Ovary (tissue), 9 donors: ENCODE data around the gene TSPAN5. TPM values are rescaled to one million over a fixed set of nuclear protein-coding genes. Genes with fewer than 3 reads are reported as not detected.

Experiments
- DNase-seq, 5 donors: peaks; one replicate each; pipeline ENCODE4 v3.0.0-alpha.2; 2019 to 2020
- H3K27ac ChIP-seq, 2 donors: fragments of 200-600 bp; one replicate each; pipeline versions ENCODE4 v1.5.1 to v1.8.0; 2019 to 2022
- H3K27me3 ChIP-seq: fragments of 200-600 bp; one replicate; pipeline ENCODE4 v1.8.0; 2022
- H3K36me3 ChIP-seq: fragments of 200-600 bp; sonication (generic); one replicate; pipeline ENCODE4 v1.5.1; 2019
- H3K4me1 ChIP-seq: one replicate; pipeline ENCODE4 v1.8.1; 2013; ENCODE audit warnings: mild to moderate bottlenecking, moderate library complexity; ENCODE audit not compliant: insufficient read depth
- H3K4me3 ChIP-seq: fragments of 200-600 bp; sonication (generic); one replicate; pipeline ENCODE4 v1.5.1; 2017
- H3K9me3 ChIP-seq, 2 donors: fragments of 200-600 bp in 1 of 2; sonication (generic) in 1 of 2; one replicate each; pipeline versions ENCODE4 v1.5.1 to v1.8.1; 2013 to 2019; ENCODE audit warnings: mild to moderate bottlenecking in 1 of 2, moderate library complexity in 1 of 2
- EP300 ChIP-seq: sonication (generic); formaldehyde crosslinking; IDR thresholded peaks from one replicate; pipeline ENCODE4 v1.6.1; 2017; ENCODE audit warnings: antibody characterized with exemption
- POLR2A ChIP-seq: fragments of 450-650 bp; IDR thresholded peaks from one replicate; pipeline ENCODE4 v1.6.1; 2017; ENCODE audit warnings: antibody characterized with exemption, mild to moderate bottlenecking, moderate library complexity
- WGBS, 3 donors: extraction: QIAGEN DNeasy Blood & Tissue Kit in 1 of 3; methylation state at CpG; one replicate each; pipeline versions ENCODE4 v1.1.5 to v1.1.7; 2013 to 2017; 5-methylcytosine and 5-hydroxymethylcytosine counted together
- intact Hi-C, 4 donors: fragments of 100-400 bp; cut with DNase I; formaldehyde crosslinking; loops; one replicate each; pipeline versions ENCODE4 v1.11.0 to v1.15.1; 2022 to 2023
- polyA plus RNA-seq, 2 donors: library from polyadenylated mRNA; stranded (reverse); fragments of 200-250 nt in 1 of 2; fragments of 350-450 nt in 1 of 2; fragmentation: Illumina TruSeq in 1 of 2; extraction: RNeasy Lipid Tissue Mini Kit (QIAGEN cat#74804) in 1 of 2; gene quantifications; one replicate each; pipeline ENCODE4 v1.2.3, GENCODE V29; 2013 to 2014
- total RNA-seq, 7 donors: library from RNA; depleted of rRNA in 2 of 7; stranded (reverse); fragments of >200 nt in 2 of 7; fragmentation: NEBNext Ultra II Directional in 3 of 7; extraction: Animal tissue kit (Norgen Biotek cat#: 25700) in 3 of 7; gene quantifications; one replicate each; pipeline versions ENCODE4 v1.1.0 to v1.2.4, GENCODE V29; 2016 to 2023
- TF ChIP-seq, protein P1 (sequence below), 3 donors: fragments of 450-650 bp in 2 of 3; fragments of 200-600 bp in 1 of 3; IDR thresholded peaks; one replicate each; pipeline versions ENCODE4 v1.5.1 to v1.8.0; 2016 to 2022; ENCODE audit warnings: antibody characterized with exemption in 3 of 3, mild to moderate bottlenecking in 1 of 3
- donor health status: DM: no; HTN: no; CAD: no; lungs with moderate emphysema.
- donor health status: DM: no; HTN: no; CAD: no.
- donor health status: Bipolar disorder and iron deficiency.
- donor health status: DM: yes; HTN: yes; CAD: no.
- donor health status: DM: no; HTN: no; CAD: no.
- donor health status: DM: yes; HTN: yes; CAD: no.

The TSPAN5 gene
- total and polyA plus RNA-seq, 9 donors, result 34.0 to 69.5 (median 48.2) TPM

DNA sequence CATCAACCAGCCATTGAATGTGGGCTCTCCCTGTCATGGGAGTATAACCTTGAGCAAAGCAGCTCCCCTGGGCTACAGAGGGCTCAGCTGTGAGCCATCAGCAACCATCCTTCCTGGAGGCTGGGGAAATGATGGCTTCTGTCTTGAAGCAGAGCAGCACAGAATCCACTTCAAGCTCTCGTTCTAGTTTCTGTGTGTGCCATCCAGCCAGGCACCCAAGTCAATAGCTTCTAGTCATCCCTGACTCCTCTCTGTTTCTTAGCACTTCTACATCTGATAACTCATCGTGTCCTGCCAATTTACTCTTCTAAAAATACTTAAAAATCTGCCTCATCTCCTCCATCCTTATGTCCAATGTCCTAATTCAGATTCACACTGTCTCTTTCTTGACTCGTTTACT lies 42.2 kb upstream of the TSPAN5 start:
- H3K27ac ChIP-seq, result no peak overlapping the region
- TF ChIP-seq, protein P1, sequence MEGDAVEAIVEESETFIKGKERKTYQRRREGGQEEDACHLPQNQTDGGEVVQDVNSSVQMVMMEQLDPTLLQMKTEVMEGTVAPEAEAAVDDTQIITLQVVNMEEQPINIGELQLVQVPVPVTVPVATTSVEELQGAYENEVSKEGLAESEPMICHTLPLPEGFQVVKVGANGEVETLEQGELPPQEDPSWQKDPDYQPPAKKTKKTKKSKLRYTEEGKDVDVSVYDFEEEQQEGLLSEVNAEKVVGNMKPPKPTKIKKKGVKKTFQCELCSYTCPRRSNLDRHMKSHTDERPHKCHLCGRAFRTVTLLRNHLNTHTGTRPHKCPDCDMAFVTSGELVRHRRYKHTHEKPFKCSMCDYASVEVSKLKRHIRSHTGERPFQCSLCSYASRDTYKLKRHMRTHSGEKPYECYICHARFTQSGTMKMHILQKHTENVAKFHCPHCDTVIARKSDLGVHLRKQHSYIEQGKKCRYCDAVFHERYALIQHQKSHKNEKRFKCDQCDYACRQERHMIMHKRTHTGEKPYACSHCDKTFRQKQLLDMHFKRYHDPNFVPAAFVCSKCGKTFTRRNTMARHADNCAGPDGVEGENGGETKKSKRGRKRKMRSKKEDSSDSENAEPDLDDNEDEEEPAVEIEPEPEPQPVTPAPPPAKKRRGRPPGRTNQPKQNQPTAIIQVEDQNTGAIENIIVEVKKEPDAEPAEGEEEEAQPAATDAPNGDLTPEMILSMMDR (IDR thresholded peaks at IDR 0.05), result no peak
- no peak for TF ChIP-seq EP300
- no peaks in the 10 kb centered on the region for H3K4me1 ChIP-seq
- 83 to 90% (median 87%) methylated on average over 3 of the region's 3 CpGs for WGBS, 3 donors
- no peaks in the 10 kb centered on the region for H3K27me3 ChIP-seq
- intact Hi-C loops, result no loop called here
- no peaks in the 10 kb centered on the region for H3K36me3 ChIP-seq
- no peak overlapping the region for H3K4me3 ChIP-seq
- H3K9me3 ChIP-seq, result no peaks in the 10 kb centered on the region
- no peak for DNase-seq

DNA sequence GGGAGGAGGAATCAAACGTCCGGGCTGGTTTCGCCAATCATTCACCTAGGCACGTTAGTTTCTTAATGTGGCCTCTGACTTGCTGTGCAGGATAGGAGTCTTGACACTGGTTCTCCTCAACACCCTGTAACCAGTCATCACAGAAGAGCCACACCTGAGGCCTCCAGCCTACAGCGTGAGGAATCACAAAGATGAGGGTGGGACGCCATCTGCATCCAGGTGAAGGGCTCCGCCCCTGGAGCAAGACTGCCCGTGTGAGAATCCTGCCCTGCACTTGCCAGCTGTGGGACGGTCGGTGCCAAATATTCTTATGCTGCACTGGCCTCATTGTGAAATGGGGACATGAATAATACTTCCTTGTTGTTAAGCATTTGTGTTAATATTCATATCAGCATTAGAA lies 35.7 kb upstream of the TSPAN5 start:
- intact Hi-C loops, result no loop called here
- WGBS, 3 donors, result 87 to 94% (median 89%) methylated on average over 10 of the region's 10 CpGs
- no peaks in the 10 kb centered on the region for H3K36me3 ChIP-seq
- TF ChIP-seq POLR2A (no peak), EP300 (no peak)
- TF ChIP-seq, protein P1 (IDR thresholded peaks at IDR 0.05), result no peak
- DNase-seq, result no peak
- H3K4me3 ChIP-seq, result no peak overlapping the region
- no peaks in the 10 kb centered on the region for H3K4me1 ChIP-seq
- no peaks in the 10 kb centered on the region for H3K27me3 ChIP-seq
- H3K9me3 ChIP-seq, result no peaks in the 10 kb centered on the region
- no peak overlapping the region for H3K27ac ChIP-seq

DNA sequence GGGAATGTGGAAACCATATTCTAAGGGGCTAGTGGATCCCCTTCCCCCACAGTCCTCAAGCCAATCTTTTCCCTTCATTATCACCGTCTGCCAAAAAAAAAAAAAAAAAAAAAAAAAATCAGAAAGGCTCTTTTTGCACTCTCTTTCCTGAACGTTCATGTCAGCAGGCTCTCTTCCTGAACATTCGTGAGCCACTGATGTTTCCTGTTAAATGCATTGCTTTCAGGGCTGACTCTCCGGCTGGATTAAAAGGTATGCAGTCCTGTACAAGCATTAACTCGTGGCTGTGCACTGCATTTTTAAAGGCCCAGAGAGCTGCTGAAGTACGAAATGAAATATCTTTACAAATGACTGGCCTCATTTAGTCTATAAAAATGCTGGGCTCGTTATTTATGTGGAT lies 34.0 kb upstream of the TSPAN5 start:
- TF ChIP-seq, protein P1 (IDR thresholded peaks at IDR 0.05), result no peak
- no peak for TF ChIP-seq EP300
- TF ChIP-seq POLR2A, result no peak
- Histone ChIP-seq H3K27ac (no peak overlapping the region), H3K9me3 (no peaks in the 10 kb centered on the region), H3K4me3 (no peak overlapping the region), H3K4me1 (no peaks in the 10 kb centered on the region), H3K27me3 (no peaks in the 10 kb centered on the region), H3K36me3 (no peaks in the 10 kb centered on the region)
- DNase-seq, result no peak
- 30 to 39% (median 36%) methylated on average over 7 of the region's 7 CpGs for WGBS, 3 donors
- intact Hi-C loops, result no loop called here

DNA sequence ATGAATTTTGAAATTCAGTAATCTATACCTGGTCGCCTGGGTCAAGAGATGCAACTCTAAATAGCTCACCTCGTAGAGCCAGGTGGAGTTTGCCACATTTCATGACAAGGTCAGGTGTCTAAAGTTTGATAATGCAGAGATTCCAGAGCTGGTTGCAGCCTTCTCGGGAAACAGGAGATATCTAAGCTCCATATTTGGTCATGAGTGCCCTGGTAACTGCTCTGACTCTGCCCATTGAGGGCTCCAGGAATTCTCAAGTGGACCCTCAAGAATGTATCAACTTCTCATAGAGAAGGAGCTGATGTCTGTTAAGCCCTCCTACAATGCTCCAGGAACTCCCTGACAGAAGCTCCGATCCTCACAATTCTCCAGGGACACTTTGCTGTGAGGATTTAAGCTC lies 33.2 kb upstream of the TSPAN5 start:
- no peak for DNase-seq
- H3K36me3 ChIP-seq, result no peaks in the 10 kb centered on the region

More for the DNA sequence above, 33.2 kb upstream of the TSPAN5 start:
- Histone ChIP-seq H3K27ac (no peak overlapping the region), H3K9me3 (no peaks in the 10 kb centered on the region), H3K27me3 (no peaks in the 10 kb centered on the region), H3K4me3 (no peak overlapping the region), H3K4me1 (no peaks in the 10 kb centered on the region)
- intact Hi-C loops, result no loop called here
- 77 to 90% (median 80%) methylated on average over 4 of the region's 4 CpGs for WGBS, 3 donors
- TF ChIP-seq EP300, result no peak
- TF ChIP-seq, protein P1 (IDR thresholded peaks at IDR 0.05), result no peak
- no peak for TF ChIP-seq POLR2A
